Progenitor cell of endocrine pancreas (in vitro differentiated cells): Measurements from ENCODE around the gene CACNA2D1. TPM values are rescaled to one million over a fixed set of nuclear protein-coding genes. Genes with fewer than 3 reads are reported as not detected.

ENCODE experiments used
- DNase-seq: peaks from one replicate; pipeline ENCODE4 v3.0.0; 2021; ENCODE audit warnings: low spot score; ENCODE audit not compliant: unreplicated experiment
- H3K27ac Mint-ChIP-seq: 2 replicates; pipeline ENCODE4 v1.8.0; 2021; ENCODE audit warnings: mild to moderate bottlenecking, moderate library complexity, mixed read lengths
- H3K27me3 Mint-ChIP-seq: 2 replicates; pipeline ENCODE4 v1.8.0; 2021; ENCODE audit warnings: mixed read lengths
- H3K36me3 Mint-ChIP-seq: 2 replicates; pipeline ENCODE4 v1.8.0; 2022; ENCODE audit warnings: mixed read lengths; ENCODE audit not compliant: insufficient read depth
- H3K4me1 Mint-ChIP-seq: 2 replicates; pipeline ENCODE4 v1.8.0; 2021; ENCODE audit warnings: low read depth, mixed read lengths
- H3K4me3 Mint-ChIP-seq: 2 replicates; pipeline ENCODE4 v1.8.0; 2021; ENCODE audit warnings: low read depth, mild to moderate bottlenecking, moderate library complexity, mixed read lengths
- H3K9me3 Mint-ChIP-seq: 2 replicates; pipeline ENCODE4 v1.8.0; 2021; ENCODE audit warnings: low read depth, mixed read lengths
- total RNA-seq: library from RNA; stranded (reverse); gene quantifications from 2 replicates; pipeline ENCODE4 v1.2.1, GENCODE V29; 2021
- TF ChIP-seq, protein P1 (sequence below): fragments of 200-600 bp; sonication (generic); IDR thresholded peaks from one replicate; pipeline ENCODE4 v1.5.0; 2021; ENCODE audit warnings: antibody characterized with exemption, mild to moderate bottlenecking; ENCODE audit not compliant: unreplicated experiment

Gene CACNA2D1
- total RNA-seq, 1 donor from 2014 or later = 25.1 TPM

- H3K27ac Mint-ChIP-seq = no peak overlapping the region
- H3K36me3 Mint-ChIP-seq = no peaks in the 10 kb centered on the region
- H3K4me3 Mint-ChIP-seq = no peak overlapping the region
- no peak for DNase-seq
- peaks cover 4% of the 10 kb centered on the region for H3K4me1 Mint-ChIP-seq
- H3K27me3 Mint-ChIP-seq = no peaks in the 10 kb centered on the region
- TF ChIP-seq, protein P1, sequence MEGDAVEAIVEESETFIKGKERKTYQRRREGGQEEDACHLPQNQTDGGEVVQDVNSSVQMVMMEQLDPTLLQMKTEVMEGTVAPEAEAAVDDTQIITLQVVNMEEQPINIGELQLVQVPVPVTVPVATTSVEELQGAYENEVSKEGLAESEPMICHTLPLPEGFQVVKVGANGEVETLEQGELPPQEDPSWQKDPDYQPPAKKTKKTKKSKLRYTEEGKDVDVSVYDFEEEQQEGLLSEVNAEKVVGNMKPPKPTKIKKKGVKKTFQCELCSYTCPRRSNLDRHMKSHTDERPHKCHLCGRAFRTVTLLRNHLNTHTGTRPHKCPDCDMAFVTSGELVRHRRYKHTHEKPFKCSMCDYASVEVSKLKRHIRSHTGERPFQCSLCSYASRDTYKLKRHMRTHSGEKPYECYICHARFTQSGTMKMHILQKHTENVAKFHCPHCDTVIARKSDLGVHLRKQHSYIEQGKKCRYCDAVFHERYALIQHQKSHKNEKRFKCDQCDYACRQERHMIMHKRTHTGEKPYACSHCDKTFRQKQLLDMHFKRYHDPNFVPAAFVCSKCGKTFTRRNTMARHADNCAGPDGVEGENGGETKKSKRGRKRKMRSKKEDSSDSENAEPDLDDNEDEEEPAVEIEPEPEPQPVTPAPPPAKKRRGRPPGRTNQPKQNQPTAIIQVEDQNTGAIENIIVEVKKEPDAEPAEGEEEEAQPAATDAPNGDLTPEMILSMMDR = no peak
- peaks cover 3% of the 10 kb centered on the region for H3K9me3 Mint-ChIP-seq
These were observed 126.3 kb downstream of the CACNA2D1 start for GRCh38 chr7:82317257-82317721.

DNA sequence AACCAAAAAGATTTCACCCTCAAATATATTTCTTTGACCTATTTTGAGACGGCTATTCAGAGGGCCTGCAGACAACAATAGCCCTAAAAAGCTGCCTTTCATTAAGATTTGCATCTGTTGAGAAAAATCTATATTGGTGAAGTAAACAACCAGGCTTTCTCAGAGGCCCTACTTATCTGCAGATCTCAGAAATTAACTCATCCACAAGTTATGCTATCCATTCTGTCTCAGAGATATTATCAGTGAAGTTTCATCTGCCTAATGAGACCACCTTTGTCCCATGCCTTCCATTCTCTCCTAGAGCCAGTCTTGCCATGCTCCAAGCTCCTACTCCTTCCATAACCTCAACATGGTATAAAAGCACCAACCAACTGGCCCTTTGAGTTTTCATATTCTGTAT is 130.3 kb downstream of the CACNA2D1 start:
- Mint-ChIP-seq H3K4me1 (peaks cover 4% of the 10 kb centered on the region), H3K9me3 (no peaks in the 10 kb centered on the region), H3K36me3 (no peaks in the 10 kb centered on the region), H3K4me3 (no peak overlapping the region), H3K27ac (no peak overlapping the region), H3K27me3 (no peaks in the 10 kb centered on the region)
- no peak for DNase-seq
- TF ChIP-seq, protein P1 = no peak

DNA sequence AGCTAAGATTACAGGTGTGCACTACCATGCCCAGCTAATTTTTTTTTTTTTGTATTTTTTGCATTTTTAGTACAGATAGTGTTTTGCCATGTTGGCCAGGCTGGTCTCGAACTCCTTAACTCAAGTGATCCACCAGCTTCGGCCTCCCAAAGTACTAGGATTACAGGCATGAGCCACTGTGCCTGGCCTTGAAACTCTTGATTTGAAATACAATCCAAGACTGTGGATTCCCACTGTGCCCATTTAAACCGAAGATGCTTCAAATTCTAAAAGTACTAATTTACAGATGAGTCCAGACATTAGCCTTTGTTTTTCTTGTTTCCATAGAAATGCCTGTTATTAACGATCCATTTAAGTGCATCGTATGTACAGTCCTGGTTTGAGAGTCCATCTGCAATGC is 130.9 kb downstream of the CACNA2D1 start:
- H3K4me3 Mint-ChIP-seq = no peak overlapping the region
- no peaks in the 10 kb centered on the region for H3K27me3 Mint-ChIP-seq
- DNase-seq = no peak

DNA sequence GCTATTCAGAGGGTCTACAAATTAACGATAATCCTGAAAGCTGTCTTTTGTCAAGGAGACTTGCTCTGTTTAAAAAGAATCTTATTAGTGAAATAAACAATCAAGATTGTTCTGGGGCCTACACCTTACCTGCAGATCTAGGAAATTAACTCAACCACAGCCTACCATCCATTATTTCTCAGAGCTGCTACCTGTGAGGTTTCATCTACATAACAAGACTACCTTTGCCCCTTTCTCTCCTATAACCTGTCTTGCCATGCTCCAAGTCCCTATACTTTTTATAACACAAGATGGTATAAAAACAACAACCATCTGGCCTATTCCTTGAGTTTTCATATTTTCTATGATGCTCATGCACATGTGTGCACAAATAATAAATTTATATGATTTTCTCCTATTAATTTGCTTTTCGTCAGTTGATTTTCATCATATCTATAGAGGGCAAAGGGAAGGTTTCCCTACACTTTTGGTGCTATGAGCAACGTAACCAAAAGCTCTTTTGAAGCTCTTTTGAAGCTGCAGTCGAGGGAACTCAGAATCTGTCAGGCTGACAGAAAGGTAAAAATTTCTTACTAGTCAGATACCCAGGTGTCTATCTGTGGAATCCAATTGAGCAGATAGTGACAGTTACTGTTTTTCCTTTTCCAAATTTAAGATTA is 138.1 kb downstream of the CACNA2D1 start:
- Mint-ChIP-seq H3K36me3 (no peaks in the 10 kb centered on the region), H3K4me3 (no peak overlapping the region), H3K27me3 (no peaks in the 10 kb centered on the region), H3K9me3 (no peaks in the 10 kb centered on the region), H3K27ac (no peak overlapping the region), H3K4me1 (no peaks in the 10 kb centered on the region)
- no peak for DNase-seq
- TF ChIP-seq, protein P1 = no peak

More for the DNA sequence above, 130.9 kb downstream of the CACNA2D1 start:
- H3K9me3 Mint-ChIP-seq = no peaks in the 10 kb centered on the region
- H3K4me1 Mint-ChIP-seq = peaks cover 4% of the 10 kb centered on the region
- TF ChIP-seq, protein P1 = no peak
- no peaks in the 10 kb centered on the region for H3K36me3 Mint-ChIP-seq
- H3K27ac Mint-ChIP-seq = no peak overlapping the region

GRCh38 chr7:82294865-82295264 is 148.7 kb downstream of the CACNA2D1 start:
- no peak for DNase-seq
- no peaks in the 10 kb centered on the region for H3K36me3 Mint-ChIP-seq

More at GRCh38 chr7:82294865-82295264, 148.7 kb downstream of the CACNA2D1 start:
- peaks cover 11% of the 10 kb centered on the region for H3K9me3 Mint-ChIP-seq
- no peak overlapping the region for H3K27ac Mint-ChIP-seq
- H3K27me3 Mint-ChIP-seq = no peaks in the 10 kb centered on the region
- no peak overlapping the region for H3K4me3 Mint-ChIP-seq
- peaks cover 1% of the 10 kb centered on the region for H3K4me1 Mint-ChIP-seq
- TF ChIP-seq, protein P1 = no peak
